ENCODE data around the gene HIPK2. TPM values are rescaled to one million over a fixed set of nuclear protein-coding genes. Genes with fewer than 3 reads are reported as not detected.

The HIPK2 gene
- total RNA-seq, 2 experiments from 2014 or later = 6.2 to 7.9 TPM

GRCh38 chr7:139746652-139747051 lies 31.1 kb downstream of the HIPK2 start:
- no peak for DNase-seq (ENCODE audit: low spot score)
- CTCF ChIA-PET (ENCODE audit: unreplicated experiment) = interaction anchor here (0.6 kb wide), 1 partner anchor 71 kb away, joined by 3 read pairs; no protein-coding TSS in a partner anchor
- no peaks in the 10 kb centered on the region for H3K79me2 ChIP-seq (ENCODE audit: insufficient read depth, low read depth, low read length)
- no peak overlapping the region for H3K4me3 ChIP-seq (ENCODE audit: low read depth, low read length, poor library complexity, severe bottlenecking)
- H3K9me3 ChIP-seq (ENCODE audit: low read length) = no peaks in the 10 kb centered on the region
- H3K27ac ChIP-seq (ENCODE audit: low read depth, low read length, poor library complexity, severe bottlenecking) = no peak overlapping the region
- no peak for TF ChIP-seq EZH2phosphoT487 (IDR thresholded peaks at IDR 0.05; ENCODE audit: borderline replicate concordance, low read depth, low read length)
- no peak for TF ChIP-seq CTCF (conservative IDR thresholded peaks at IDR 0.05; ENCODE audit: low read length)
- no peak overlapping the region for H3K4me2 ChIP-seq (ENCODE audit: low read length)
- intact Hi-C loops (cut with micrococcal nuclease; ENCODE audit: unreplicated experiment) = no loop called here
- no TSS peak for BruUV-seq (replicated peaks)
- H3K4me1 ChIP-seq (ENCODE audit: insufficient read depth, low read length, poor library complexity, severe bottlenecking) = no peaks in the 10 kb centered on the region
- no peaks in the 10 kb centered on the region for H3K9me2 ChIP-seq (ENCODE audit: insufficient read depth, low read length)
- H3K36me3 ChIP-seq (ENCODE audit: insufficient read depth, low read length) = no peaks in the 10 kb centered on the region
- no peaks in the 10 kb centered on the region for H4K20me1 ChIP-seq (ENCODE audit: insufficient read depth, low read length)
- H2AFZ ChIP-seq (ENCODE audit: low read length) = no peak overlapping the region
- POLR2A ChIA-PET = interaction anchor here (0.9 kb wide), 1 partner anchor 11 kb away, joined by 3 read pairs; no protein-coding TSS in a partner anchor

- Histone ChIP-seq H3K36me3 (ENCODE audit: insufficient read depth, low read length) (no peaks in the 10 kb centered on the region), H3K9me2 (ENCODE audit: insufficient read depth, low read length) (no peaks in the 10 kb centered on the region), H3K27ac (ENCODE audit: low read depth, low read length, poor library complexity, severe bottlenecking) (no peak overlapping the region), H3K4me2 (ENCODE audit: low read length) (no peak overlapping the region), H2AFZ (ENCODE audit: low read length) (no peak overlapping the region), H3K9me3 (ENCODE audit: low read length) (no peaks in the 10 kb centered on the region), H4K20me1 (ENCODE audit: insufficient read depth, low read length) (no peaks in the 10 kb centered on the region), H3K79me2 (ENCODE audit: insufficient read depth, low read depth, low read length) (no peaks in the 10 kb centered on the region), H3K4me3 (ENCODE audit: low read depth, low read length, poor library complexity, severe bottlenecking) (no peak overlapping the region), H3K4me1 (ENCODE audit: insufficient read depth, low read length, poor library complexity, severe bottlenecking) (no peaks in the 10 kb centered on the region)
- BruUV-seq (replicated peaks) = no TSS peak
- TF ChIP-seq CTCF (conservative IDR thresholded peaks at IDR 0.05; ENCODE audit: low read length) (no peak), EZH2phosphoT487 (IDR thresholded peaks at IDR 0.05; ENCODE audit: borderline replicate concordance, low read depth, low read length) (no peak)
- intact Hi-C loops (cut with micrococcal nuclease; ENCODE audit: unreplicated experiment) = no loop called here
- CTCF ChIA-PET (ENCODE audit: unreplicated experiment) = no interaction called here
- POLR2A ChIA-PET = interaction anchor here (1.4 kb wide), 1 partner anchor 25 kb away, joined by 4 read pairs; no protein-coding TSS in a partner anchor
- DNase-seq (ENCODE audit: low spot score) = no peak
Measured at GRCh38 chr7:139745678-139746143, 32.1 kb downstream of the HIPK2 start.

GRCh38 chr7:139744768-139745677 lies 32.8 kb downstream of the HIPK2 start:
- Histone ChIP-seq H2AFZ (ENCODE audit: low read length) (no peak overlapping the region), H3K9me2 (ENCODE audit: insufficient read depth, low read length) (no peaks in the 10 kb centered on the region), H3K9me3 (ENCODE audit: low read length) (no peaks in the 10 kb centered on the region), H3K4me3 (ENCODE audit: low read depth, low read length, poor library complexity, severe bottlenecking) (no peak overlapping the region), H3K4me1 (ENCODE audit: insufficient read depth, low read length, poor library complexity, severe bottlenecking) (no peaks in the 10 kb centered on the region), H3K79me2 (ENCODE audit: insufficient read depth, low read depth, low read length) (no peaks in the 10 kb centered on the region), H4K20me1 (ENCODE audit: insufficient read depth, low read length) (no peaks in the 10 kb centered on the region), H3K4me2 (ENCODE audit: low read length) (no peak overlapping the region), H3K36me3 (ENCODE audit: insufficient read depth, low read length) (no peaks in the 10 kb centered on the region), H3K27ac (ENCODE audit: low read depth, low read length, poor library complexity, severe bottlenecking) (no peak overlapping the region)
- intact Hi-C loops (cut with micrococcal nuclease; ENCODE audit: unreplicated experiment) = no loop called here
- ChIA-PET POLR2A (interaction anchor here (1.4 kb wide), 1 partner anchor 26 kb away, joined by 4 read pairs; no protein-coding TSS in a partner anchor), CTCF (ENCODE audit: unreplicated experiment) (no interaction called here)
- no TSS peak for BruUV-seq (replicated peaks)
- DNase-seq (ENCODE audit: low spot score) = no peak
- TF ChIP-seq CTCF (conservative IDR thresholded peaks at IDR 0.05; ENCODE audit: low read length) (no peak), EZH2phosphoT487 (IDR thresholded peaks at IDR 0.05; ENCODE audit: borderline replicate concordance, low read depth, low read length) (no peak)
